HG03196 (cell line): Measurements from ENCODE around the gene ST3GAL3.

ENCODE experiments used
- ATAC-seq: cut with Tn5 transposase; IDR thresholded peaks from one replicate; pipeline ENCODE4 v1.9.1; 2021; ENCODE audit not compliant: unreplicated experiment

ST3GAL3 gene

DNA sequence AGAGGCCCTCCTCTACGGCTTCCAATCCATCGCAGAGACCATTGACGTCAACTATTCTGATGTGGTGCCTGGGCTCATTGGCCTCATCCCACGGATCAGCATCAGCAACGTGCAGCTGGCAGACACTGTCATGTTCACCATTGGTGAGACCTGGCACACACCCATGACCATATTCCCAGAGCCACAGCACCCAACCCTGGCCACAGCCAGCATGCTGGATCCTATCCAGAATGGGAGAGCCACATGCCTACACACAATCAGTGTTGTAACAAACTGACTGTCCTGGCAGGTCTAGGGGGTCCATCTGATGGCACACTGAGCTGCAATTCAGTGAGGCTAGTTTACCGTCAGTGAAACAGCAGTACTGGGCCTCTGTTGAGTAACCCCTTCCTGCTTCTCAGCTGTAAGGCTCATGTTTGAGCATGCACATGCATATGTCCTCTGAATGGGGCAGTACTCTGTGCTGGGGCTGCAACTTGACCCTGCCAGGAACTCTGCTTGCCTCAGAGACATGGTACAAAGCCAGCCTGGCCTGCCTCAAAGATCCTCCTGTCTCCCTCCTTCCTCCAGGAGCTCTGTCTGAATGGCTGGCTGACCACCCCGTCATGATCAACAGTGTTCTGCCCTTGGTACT lies 250.2 kb downstream of the ST3GAL3 start:
- no peak for ATAC-seq

DNA sequence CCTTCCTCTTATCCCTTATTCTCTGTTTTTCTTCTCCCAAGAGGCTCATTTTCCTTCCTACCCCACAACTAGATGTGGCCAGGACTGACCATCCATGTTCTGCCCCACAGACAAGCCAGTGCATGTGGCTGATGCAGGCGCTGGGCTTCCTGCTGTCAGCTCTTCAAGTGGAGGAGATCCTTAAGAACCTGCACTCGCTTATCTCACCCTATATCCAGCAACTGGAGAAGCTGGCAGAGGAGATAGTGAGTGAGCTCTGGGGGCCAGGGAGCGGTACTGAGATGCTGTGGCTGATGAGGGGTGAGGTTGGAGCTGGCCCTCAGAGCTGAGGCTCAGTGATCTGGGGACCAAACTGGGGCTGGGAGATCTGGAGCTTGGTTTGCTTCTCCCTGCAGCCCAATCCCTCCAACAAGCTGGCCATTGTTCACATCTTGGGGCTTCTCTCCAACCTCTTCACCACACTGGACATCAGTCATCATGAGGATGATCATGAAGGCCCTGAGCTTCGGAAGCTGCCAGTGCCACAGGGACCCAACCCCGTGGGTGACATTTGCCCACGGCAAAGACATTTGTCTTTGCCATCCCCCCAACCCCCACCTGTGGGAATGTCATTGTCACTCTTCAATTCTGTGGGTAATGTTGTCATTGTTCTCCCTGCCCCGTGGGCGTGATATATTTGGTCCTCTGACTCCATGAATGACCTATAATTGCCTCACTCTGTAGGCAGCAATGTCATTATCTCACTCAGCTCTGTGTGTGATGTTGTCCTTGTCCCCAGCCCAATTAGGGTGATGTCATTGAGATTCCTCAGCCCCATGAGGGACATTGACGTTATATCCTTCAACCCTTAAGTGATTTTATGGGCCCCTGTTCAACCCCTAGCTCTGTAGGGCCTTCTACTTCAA lies 251.3 kb downstream of the ST3GAL3 start:
- ATAC-seq = no peak

- ATAC-seq = no peak
These were observed 253.5 kb downstream of the ST3GAL3 start for GRCh38 chr1:43960798-43961197.

DNA sequence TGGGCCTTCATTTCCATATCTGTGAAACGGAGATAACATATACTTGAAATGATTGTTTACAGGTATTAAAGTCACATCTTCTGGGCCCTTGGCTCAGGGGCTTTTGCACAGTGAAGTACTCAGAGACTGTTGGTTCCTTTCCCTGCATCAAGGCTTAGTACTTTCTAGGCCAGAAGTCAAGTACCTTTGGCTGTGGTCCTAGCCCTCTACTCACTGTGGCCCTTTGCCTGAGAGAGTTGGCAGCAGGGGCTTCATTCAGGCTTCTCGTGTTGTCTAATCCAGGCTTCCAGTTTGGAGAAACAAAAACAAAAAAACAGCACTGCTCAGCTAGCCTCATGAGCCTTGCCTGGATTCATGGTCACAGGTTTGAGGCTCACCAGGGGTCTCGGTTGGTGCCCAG lies 254.4 kb downstream of the ST3GAL3 start:
- no peak for ATAC-seq

DNA sequence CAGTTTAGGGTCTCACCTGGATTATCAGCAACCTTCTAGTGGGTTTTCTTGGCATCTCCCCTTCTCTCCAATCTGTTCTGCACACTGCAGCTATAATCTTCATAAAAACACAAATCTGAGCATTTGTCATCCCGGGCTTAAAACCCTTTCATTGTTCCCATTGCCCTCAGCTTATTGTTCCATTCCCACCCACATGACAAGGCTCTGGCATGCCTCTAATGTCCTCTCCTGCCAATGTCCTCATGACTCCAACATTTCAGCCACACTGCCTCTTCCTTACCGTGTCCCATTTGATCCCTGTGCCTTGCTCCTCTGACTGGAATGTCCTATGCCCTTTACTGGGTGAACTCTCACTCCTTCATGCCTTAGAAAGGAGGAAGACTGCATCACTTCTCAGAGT lies 255.0 kb downstream of the ST3GAL3 start:
- ATAC-seq = no peak

DNA sequence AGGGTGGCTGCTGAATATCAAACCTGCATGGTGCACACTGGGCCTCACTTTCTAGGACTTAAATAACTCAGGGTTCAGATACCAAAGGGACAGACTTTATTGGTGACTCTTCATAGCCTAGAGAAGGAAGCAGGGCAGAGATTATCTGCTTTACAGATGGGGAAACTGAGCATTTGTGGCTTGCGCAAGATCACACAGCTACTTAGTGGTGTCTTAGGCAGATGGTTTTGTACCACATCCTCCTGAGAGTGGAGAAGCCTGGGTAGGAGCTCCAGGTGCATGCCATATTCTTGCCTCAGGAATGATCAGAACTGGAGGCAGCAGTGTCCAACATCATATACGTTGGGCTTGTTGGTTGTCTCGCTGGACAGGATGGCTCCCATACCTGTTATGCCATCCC lies 255.7 kb downstream of the ST3GAL3 start:
- no peak for ATAC-seq

DNA sequence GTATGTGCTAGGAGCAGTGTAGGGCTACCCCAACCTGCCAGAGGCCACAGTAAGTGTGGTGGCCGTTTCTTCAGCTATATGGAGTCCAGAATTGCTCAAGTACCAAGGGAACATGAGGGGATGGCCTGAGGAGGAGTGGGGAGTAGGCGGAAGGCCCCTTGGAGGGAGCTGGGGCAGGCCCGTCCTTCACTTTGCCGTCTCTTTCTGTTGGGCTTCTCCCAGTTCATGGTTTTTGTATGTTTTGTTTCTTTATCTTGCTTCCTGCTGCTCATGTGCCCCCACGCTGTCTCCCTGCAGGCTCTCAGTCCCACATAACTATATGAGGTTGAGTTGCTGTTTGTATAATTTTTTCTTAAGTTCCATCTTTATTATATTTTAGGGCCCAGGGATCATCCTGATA lies 256.6 kb downstream of the ST3GAL3 start:
- no peak for ATAC-seq

GRCh38 chr1:43965316-43965715 lies 258.0 kb downstream of the ST3GAL3 start:
- ATAC-seq = no peak

DNA sequence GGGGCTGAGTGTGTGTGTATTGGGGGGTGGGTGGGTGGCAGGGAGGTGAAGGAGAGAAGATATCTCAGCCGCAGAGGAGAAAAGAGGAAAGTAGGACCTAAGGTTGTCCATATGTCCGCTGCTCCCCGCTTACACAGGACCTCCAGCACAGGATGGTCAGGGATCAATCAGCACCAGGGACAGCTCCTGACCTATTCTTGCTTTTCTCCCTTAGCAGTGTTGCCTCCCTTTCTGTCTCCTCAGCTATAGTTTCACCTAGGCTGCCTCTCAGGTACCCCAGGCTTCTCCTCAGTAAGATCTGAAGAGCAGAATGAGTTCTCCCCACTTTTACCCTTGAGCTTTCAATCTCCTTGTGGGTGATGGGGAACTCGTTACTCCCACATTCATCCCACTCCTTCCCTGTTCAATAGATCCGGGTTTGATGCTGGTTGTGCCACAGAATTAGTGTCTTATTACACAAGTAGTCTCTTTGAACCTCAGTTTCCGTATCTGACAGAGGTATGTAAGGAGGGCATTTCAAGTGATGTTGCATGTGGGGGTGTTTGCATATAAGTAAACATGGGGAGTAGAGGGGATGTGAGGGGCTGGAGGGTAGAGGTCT lies 261.1 kb downstream of the ST3GAL3 start:
- no peak for ATAC-seq

DNA sequence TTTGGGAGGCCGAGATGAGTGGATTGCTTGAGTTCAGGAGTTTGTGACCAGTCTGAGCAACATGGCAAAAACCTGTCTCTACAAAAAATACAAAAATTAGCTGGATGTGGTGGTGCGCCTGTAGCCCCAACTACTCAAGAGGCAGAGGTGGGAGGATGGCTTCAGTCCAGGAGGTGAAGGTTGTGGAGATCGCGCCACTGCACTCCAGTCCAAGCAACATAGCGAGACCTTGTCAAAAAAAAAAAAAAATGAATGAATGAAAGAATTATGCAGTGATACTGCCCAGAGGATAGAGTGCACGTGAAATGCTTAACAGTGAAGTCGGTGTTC lies 262.0 kb downstream of the ST3GAL3 start:
- no peak for ATAC-seq

GRCh38 chr1:43969746-43970466 lies 262.6 kb downstream of the ST3GAL3 start, which contains the start of gene DPH2:
Gene DPH2 (plus strand): TSS chr1:43970010. CDS start chr1:43970176, 166 bp downstream.
- ATAC-seq = peak; percentile 72

DNA sequence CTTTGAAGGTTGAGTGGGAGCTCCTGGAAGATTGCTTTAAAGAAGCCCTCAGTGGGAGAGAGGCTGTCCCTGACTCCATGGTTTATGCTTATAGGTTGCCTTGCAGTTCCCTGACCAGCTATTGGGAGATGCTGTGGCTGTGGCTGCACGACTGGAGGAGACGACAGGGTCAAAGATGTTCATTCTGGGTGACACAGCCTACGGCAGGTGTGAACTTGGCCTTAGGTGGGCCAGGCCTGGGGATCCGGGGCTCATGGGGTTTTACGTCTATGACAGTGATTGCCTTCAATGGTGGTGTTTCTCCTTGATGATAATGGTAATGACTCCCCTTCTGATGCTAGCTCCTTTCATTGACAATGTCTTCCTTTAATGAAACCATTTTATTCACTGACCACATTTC lies 263.2 kb downstream of the ST3GAL3 start:
- ATAC-seq = no peak

DNA sequence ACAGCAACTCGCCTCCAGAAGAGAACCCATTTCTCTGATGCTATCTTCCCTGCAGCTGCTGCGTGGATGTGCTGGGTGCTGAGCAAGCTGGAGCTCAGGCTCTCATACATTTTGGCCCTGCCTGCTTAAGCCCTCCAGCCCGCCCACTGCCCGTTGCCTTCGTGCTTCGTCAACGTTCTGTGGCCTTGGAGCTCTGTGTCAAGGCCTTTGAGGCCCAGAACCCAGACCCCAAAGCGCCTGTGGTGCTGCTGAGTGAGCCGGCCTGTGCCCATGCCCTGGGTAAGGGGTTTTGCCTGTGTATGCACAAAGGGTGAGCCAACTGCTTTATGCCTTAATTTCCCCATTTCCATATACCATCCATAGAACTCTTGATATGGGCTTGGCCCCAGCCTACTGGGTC lies 263.6 kb downstream of the ST3GAL3 start:
- ATAC-seq = no peak

DNA sequence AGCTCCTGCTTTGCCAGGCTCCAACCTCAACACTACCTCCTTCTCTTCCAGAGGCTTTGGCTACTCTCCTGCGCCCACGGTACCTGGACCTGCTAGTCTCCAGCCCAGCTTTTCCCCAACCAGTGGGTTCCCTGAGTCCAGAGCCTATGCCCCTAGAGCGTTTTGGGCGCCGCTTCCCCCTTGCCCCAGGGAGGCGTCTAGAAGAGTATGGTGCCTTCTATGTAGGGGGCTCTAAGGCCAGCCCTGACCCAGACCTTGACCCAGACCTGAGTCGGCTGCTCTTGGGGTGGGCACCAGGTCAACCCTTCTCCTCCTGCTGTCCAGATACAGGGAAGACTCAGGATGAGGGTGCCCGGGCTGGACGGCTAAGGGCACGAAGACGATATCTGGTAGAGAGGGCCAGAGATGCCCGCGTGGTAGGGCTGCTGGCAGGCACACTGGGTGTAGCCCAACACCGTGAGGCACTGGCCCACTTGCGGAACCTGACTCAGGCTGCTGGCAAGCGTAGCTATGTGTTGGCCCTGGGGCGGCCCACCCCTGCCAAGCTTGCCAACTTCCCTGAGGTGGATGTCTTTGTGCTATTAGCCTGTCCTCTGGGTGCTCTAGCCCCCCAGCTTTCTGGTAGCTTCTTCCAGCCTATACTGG lies 264.1 kb downstream of the ST3GAL3 start:
- no peak for ATAC-seq

DNA sequence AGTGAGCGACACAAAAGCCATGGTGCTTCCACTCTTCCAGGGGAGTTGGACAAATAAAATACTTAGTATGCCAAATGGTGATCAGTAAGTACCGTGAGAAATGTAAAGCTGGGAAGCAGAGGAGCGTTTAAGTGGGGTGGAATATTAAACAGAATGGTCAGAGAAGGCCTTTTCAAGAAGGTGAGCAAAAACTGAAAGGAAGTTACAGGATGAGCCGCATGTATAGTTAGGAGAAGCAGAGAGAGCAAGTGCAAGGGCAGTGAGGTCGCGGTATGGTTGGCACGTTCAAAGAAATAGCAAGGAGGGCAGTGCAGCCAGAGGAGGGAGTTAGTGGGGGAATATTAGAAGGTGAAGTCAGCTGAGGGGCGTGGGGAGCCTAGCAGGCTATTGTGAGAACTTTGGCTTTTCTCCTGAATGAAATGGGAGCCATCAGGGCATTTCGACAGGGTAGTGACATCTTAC lies 266.7 kb downstream of the ST3GAL3 start:
- peak; percentile 1 for ATAC-seq

DNA sequence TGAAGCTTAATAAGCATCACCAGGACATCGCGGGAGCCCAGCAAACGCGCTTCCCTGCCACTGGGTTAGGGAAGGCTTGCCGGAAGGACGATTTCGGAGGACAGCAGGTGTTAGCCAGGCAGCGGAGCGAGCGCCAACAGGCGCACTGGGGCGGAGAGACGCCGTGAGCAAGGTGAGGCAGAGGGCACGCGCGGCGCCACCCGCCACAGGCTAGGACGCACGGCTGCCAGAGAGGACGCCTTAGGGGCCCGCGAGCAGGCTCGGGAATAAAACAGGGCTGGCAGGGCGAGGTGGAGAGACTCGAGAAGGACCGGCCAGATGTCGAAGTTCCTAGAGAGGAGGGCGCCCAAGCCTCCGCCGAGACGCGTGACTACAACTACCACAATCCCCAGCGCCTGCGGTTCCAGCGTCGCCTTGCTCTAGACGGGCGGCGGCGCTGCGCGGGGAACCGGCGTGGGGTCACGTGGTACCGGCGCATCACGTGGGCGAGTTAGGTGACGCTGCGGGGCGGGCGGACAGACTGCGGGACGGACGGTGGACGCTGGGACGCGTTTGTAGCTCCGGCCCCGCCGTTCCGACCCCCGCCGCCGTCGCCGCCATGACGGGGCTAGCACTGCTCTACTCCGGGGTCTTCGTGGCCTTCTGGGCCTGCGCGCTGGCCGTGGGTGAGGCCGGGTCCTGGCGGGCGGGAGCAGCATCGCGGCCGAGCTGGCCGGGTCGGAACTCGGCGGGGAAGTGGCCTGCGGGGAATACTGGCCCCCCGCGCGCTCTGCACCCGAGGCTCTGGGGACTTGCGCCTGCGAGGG lies 267.3 kb downstream of the ST3GAL3 start, which contains the start of gene ATP6V0B:
Gene ATP6V0B, plus strand, starts transcription at position 518 of the 806 bp plus-strand sequence. Its CDS starts 81 bp downstream, at position 599.
- peak; percentile 49 for ATAC-seq

DNA sequence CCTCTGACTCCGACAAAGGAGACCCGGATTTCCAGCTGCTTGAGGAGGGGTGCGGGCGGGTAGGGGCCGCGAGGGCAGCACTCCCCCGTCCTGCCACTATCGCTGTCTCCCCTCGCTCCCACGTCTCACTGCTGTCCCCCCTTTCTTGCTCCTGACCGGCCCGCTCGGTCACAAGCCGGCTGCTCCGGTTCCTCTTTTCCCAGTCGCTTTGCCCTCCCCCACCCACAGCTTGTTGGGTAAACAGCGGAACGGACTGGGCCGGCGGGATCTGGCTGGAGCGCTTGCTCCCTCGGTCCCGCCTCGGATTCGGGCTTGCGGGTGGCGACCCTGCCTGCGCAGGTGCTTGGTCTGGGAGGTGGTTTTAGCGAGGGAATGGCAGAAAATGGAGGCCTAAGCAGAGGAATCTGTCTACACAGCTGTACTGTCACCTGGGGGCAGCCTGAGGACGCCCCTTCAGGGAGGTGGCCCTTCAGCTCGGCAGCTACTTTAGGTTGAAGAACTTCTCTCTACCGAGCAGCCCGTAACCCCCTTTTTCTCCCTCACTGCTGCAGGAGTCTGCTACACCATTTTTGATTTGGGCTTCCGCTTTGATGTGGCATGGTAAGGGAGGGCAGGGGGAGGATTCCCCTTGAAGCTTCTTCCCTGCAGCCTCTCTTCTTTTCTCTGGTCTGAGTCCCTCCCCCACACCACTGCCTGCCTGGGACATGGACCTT lies 268.1 kb downstream of the ST3GAL3 start:
- ATAC-seq = no peak

GRCh38 chr1:43976045-43976444 lies 268.7 kb downstream of the ST3GAL3 start:
- no peak for ATAC-seq

GRCh38 chr1:43976890-43977289 lies 269.6 kb downstream of the ST3GAL3 start:
- ATAC-seq = no peak
